Measurements from ENCODE around the gene GPR150.
"Not testable (repeated sequence)": the region's sequence is repeated elsewhere in the genome, so short reads cannot be mapped to it uniquely, and the experiment has no call there.

Gene GPR150

DNA sequence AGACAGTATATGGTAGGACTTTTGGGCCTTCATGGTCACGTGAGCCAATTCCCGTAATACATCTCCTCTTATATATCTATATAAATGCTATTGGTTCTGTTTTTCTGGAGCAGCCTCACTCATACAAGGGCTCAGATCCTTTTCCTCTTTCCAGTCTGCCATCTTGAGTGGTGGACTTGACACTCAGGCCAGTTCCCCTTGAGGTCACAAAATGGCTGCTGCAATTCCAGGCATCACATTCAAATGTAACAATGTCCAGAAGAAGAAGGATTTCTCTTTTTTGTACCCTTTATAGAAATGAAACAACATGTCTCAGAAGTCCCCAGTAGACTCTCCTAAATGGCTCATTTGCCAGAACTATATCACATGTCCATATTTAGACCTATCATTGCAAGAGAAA, 4.5 kb downstream of the GPR150 start:
- no peak for DNase-seq

DNA sequence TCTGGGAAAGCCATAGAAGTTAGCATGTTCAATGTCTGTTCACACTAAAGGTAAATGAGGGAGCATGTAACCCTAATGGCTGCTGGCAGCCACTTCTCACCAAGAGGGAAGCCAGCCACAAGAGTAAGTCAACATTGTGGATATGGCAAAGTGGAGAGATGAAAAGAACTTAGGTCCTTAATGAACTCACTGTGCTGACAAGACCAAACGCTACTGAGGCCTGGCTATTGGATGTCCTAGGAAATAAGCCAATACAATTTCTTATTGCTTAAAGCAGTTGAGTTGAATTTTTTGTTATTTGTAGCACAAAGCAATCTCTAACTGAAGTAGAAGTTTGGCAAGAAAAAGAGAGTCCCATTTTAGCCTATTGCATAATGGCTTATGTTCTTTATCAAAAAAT, 6.8 kb downstream of the GPR150 start:
- DNase-seq, result no peak

DNA sequence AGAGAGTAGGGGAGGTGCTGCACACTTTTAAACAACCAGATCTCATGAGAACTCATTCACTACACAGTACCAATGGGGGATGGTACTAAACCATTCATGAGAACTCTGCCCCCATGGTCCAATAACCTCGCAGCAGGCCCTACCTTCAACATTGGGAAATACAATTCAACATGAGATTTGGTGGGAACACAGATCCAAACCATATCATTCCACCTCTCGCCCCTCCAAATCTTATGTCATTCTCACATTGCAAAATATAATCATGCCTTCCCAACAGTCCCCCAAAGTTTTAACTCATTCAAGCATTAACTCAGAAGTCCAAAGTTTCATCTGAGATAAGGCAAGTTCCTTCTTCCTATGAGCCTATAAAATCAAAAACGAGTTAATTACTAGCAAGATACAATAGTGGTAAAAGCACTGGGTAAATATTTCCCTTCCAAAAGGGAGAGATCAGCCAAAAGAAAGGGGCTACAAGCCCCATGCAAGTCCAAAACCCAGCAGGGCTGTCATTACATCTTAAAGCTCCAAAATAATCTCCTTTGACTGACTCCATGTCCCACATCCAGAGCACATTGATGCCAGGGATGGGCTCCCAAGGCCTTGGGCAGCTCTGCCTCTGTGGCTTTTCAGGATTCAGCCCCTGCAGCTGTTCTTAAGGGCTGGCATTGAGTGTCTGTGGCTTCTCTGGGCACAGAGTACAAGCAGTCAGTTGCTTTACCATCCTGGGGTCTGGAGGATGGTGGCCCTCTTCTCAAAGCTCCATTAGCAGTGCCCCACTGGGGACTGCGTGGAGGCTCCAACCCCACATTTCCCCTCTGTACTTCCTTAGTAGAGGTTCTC, 8.3 kb downstream of the GPR150 start:
- no peak for DNase-seq

DNA sequence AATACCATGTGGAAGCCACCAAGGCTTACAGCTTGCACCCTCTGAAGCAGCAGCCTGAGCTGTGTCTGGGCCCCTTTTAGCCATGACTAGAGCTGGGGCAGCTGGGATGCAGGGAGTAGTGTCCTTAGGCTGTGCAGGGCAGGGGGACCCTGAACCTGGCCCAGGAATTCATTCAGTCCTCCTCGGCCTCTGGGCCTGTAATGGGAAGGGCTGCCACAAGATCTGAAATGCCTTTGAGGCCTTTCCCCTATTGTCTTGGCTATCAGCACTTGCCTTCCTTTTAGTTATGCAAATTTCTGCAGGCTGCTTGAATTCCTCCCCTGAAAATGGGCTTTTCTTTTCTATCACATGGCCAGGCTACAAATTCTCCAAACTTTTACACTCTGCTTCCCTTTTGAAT, 9.0 kb downstream of the GPR150 start:
- DNase-seq, result no peak

DNA sequence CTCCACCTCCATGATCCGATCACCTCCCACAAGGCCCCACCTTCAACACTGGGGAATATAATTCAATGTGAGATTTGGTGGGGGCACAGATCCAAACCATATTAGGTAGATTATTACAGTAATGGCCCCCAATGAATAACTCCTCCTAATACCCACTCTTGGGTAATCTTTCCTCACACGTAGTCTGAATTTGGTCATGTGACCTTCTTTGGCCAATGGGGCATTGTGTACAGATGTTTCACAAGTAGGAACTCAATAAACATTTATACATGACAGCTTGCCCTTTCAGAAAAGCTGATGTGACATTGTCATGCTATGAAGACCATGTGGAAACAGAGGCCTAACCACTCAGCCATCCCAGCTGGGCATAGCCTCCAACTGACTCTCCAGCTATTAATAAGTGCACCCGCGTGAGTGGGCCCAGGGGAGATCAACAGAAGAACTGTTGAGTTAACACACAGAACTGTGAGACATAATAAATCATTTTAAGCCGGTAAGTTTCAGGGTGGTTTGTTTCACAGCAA, 10.6 kb downstream of the GPR150 start:
- DNase-seq, result no peak

DNA sequence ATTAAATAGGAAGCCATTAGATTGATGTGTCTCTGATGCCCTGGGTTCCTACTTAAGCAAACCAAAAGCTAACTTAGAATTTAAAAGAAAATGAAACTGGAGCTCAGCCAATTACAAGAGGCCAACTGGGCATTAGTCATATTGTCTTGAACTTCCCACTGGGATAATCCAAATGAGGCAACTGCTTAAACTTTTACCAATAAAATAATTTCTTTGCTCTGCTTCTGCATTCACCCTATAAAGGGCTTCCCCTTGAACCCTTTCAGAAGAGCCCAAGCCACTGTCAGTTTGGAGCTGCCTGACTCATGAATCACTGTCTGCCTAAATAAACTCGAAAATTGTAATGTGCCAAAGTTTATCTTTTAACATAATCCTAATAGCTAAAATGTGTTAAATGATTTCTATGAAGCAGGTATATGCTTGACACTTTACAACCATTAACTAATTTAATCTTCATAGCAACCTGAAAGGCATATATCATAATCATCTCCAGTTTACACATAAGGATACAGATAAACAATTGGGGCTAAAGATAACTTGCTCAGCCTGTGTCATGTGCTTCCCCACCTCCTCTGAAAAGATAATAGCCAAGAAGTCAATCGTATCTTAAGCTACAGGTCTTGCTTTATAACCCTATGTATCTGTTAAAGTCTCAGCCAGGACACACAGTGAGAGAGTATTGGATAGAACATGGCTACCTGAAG, 11.5 kb downstream of the GPR150 start:
- no peak for DNase-seq

DNA sequence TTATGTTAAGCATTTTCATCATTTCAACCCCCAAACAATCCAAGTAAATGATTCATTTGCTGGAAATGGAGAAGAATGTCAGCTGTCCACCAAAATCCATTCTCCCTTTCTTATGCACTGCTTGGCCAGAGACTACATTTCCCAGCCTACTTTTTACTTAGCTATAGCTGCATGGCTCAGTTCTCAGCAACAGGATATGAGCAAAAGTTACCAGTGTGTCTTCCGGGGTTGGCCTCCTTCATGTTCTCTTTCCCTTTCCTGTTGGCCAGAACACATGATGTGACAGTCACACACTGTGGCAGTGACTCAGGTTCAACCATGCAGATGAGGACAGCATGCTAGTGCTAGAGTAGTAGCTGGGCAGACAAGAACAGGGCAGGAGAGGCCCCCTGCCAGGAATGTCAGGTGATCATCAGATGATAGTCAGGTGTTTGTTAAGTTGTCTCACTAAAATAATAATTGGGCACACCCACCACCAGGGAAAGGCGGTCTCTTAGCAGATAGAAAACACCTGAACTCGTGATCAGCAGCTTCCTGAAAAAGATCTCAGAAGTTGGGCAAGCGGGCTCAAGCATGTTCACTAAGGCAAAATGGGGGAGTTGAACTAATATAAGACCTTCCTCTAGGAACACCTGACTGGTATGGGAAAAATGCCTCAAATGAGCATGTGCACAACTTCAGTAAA, 12.2 kb downstream of the GPR150 start:
- DNase-seq, result peak; percentile 40 to 83 (median 67)

DNA sequence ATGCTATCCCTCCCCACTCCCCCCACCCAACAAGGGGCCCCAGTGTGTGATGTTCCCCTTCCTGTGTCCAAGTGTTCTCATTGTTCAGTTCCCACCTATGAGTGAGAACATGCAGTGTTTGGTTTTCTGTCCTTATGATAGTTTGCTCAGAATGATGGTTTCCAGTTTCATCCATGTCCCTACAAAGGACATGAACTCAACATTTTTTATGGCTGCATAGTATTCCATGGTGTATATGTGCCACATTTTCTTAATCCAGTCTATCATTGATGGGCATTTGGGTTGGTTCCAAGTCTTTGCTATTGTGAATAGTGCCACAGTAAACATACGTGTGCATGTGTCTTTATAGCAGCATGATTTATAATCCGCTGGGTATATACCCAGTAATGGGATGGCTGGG, 13.1 kb downstream of the GPR150 start:
- not testable (repeated sequence) for DNase-seq

DNA sequence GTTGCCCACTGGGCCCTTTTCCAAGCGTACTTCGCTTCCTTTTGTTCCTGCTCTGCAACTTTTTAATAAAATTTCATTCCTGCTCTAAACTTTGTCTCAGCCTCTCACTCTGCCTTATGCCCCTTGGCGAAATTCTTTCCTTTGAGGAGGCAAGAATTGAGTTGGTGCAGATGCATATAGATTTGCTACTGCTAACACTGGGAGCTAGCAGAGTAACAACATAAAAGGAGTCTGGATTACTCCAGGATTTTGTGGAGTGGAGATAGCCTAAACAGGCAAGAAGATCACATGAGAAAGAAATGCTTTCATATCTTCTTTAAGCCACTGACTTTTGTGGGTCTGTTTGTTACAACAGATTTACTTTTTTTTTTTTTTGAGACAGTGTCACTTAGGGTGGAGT, 13.8 kb downstream of the GPR150 start:
- no peak for DNase-seq

DNA sequence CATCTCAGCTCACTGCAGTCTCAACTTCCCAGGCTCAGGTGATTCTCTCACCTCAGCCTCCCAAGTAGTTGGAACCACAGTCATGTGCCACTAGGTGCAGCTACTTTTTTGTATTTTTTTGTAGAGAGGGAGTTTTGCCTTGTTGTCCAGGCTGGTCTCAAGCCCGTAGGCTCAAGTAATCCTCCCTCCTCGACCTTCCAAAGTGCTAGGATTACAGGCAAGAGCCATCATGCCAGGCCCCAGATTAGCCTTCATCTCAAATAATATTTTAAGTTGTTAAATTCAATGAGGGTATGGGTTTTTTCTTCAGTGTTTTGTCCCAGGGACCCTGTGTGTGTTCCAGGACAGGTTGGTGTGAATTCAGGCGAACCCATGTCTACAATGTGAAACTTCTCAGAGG, 14.2 kb downstream of the GPR150 start:
- peak in 1 of 6 experiments; percentile 1 for DNase-seq

DNA sequence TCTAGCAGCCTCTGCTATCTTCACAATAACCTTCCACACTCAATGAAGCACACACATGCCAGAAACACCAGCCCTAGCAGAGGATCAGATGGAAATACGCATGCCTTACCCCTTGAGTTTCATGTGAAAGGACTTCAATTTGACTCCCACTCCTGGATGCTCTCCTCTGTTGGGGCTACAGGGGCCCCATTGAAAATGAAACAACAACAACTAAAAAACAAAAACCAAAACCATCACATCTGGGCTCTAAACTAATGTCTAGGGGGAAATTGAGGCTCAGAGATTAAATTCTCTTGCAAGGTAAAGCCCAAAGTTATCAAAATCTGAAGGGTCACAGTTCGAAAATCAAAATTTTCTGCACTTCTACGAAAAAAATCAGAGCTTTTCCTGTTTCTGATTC, 18.7 kb downstream of the GPR150 start:
- DNase-seq, result no peak

DNA sequence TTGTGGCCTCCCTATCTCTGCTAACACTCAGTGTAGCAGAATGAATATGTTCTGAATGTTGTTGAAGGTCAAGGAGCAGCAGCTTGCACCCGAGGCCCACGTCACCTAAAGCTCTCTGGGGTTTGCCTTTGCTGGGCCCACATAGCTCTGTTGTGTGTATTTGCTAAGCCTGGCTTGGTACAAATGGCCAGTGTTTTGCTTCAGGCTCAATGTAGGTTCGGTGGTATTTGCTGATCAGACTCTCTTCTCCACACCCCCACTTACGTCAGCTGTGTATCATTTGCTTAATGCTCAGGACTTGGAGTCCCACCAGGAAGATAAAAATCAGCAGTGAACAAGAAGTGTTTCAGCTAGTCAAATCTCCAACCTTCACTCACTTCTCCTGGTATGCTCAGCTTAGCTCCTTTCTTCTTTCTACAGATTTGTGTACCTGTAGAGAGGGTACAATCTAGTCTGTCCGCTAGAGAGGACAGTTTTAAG, 21.9 kb downstream of the GPR150 start:
- DNase-seq, result no peak

DNA sequence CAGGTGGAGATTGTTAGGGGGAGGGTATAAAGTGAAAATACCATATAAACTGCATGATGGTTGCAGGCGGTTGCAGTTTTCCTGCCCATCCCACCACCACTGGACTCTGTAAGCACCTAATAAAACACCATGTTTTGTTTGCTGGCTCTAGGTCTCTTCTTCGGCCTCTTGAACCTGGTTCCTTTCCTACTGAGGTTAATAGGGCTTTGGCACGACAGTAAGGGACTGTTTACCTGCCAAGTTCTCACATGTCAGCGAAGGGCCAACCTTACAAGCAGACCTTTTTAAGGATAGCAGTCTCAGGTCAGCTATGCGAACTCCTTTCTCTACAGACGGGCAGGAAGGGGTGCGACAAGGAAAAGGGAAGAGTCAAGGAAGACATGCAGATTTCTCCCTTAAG, 23.3 kb downstream of the GPR150 start:
- DNase-seq, result no peak

DNA sequence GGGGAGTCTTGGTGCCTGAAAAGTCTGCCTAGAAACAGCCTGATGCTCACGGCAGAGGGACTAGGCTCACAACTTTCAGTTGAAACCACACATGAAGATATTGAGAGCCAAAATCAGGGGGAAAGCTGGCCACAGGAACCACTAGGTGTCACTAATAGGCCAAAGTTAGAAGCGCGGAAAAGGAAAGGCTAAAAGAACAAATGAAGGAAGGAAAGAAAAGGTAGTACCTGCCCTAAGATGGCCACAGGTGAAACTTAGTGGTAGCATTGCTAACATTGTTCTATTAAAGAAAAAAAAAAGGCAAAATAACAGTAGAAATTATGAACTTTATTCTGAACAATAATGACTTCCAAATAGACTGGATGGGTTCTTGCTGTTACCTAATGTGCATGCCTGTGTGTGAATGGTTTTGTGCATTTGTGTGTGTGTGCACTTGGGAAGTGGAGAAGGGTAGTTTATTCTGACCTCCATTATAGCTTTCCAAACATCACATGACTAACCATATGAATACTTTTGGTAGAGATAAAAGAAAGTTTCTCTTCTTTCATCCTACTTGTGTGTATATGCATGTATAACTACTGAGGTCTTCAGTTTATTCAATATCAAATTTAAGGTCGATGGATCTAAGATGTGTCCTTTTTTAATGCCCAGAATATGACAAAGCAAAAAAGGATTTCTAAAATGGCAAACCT, 24.6 kb downstream of the GPR150 start:
- peak in 5 of 6 experiments; percentile 2 to 42 (median 23) for DNase-seq

DNA sequence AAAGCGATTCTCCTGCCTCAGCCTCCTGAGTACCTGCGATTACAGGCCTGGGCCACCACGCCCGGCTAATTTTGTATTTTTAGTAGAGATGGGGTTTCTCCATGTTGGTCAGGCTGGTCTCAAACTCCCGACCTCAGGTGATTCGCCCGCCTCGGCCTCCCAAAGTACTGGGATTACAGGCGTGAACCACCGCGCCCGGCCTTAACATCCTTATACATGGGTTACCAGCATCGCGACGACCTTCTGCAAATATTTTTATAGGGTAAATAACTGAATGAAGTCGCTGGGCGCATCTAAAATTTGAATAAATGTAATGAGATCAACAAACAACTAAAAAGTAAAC, 26.3 kb downstream of the GPR150 start:
- DNase-seq, result not testable (repeated sequence)

DNA sequence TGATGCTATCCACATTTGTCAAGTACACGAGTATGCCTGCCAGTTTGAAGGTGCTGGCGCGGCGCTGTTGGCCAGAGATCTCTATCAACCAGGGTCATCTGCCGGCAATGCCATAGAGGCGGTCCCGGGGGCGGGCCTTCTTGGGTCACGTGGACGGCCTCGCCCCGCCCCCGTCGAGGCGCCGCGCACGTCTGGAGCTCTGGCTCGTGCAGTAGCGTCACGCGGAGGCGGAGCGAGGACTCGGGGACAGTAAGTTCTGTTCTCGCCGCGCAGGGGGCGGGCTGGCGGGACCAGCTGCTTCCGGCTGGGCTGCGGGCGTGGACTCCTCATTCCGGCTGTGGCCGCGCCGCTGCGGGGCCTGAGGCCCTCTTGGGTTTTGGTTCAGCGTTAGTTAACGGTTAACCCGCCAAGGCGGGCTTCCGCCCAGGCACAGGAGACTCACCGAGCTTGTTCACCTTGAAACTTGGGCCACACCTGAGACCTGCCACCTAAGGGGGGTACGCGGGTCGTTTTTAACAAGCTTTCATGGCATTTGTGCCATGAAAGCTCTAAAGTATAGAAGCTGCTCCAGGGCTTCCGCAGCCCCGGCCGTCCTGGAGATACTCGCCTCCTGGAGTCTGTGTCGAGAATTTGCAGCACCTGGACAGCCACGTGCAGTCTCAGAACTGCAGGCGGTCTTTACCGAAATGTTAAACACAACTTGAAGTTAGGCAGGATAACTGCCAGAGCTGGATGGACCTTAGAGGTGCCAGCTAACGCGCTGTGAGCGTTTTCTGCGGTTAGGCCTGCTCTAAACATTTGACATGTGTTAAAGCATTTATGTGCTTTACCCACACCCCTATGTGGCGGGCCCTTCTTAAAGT, 26.9 kb downstream of the GPR150 start, which contains the start of gene RFESD:
RFESD (plus strand) TSS at position 209 of the 863 bp plus-strand sequence. CDS start 5,495 bp downstream, outside the sequence.
- DNase-seq, result peak; percentile 81 to 93 (median 88)

DNA sequence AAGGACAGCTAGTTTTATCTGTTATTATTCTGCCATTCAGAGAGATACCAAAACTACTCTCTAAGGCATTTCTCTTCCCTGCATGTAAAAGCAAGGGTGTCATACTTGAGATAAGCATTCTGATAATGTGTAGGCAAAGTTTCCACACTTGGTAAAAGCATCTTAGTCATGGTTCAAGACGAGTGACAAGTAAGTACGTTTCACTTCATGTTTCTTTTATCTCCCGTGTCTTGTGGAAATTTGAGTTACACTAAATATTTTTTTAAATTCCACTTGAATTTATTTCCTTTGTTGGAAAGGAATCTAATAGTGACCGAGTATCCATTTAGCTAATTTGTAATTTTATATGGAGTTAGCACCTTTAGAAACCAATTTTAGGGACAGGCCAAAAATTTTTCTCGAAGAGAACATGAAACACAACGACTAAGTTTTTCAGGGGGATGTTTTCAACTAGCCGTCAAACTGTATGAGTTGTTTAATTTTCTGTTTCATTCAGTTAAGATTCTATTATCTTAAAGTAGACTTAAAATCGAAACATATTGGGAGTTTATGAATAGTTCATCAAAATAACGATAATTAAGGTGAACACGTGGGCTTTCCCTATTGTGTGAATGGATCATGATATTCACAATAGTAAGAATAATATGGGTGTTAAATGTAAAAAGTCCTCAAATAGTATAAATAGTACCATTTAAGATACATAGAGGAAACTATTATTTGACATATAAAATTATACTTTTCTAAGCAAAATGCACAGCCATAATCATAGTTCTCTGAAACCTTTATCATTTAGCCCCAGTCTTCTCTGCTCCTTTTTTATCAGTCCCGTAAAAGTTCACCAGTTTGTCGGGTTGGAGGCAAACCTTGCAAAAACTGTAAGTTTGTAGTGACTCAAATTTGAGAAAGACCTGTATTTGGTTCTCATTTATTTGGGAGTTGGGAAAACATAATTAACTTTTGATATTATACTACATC, 28.3 kb downstream of the GPR150 start:
- no peak for DNase-seq

DNA sequence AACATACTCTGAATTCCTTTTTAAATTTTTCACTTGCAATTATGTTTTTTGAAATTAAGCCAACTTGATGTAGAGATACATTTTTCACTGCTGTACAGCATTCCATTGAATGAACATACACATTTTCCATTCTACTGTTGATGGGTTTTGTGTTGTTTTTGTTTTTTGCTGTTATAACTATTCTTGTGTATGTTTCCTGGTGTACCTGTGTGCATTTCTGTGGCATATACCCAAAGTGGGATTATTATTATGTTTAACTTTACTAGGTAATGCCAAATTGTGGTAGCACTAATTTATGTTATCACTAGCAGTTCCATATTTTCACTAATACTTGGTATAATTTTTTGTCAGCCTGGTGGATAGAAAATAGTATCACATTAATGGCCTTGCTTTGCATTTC, 29.4 kb downstream of the GPR150 start:
- DNase-seq, result no peak

DNA sequence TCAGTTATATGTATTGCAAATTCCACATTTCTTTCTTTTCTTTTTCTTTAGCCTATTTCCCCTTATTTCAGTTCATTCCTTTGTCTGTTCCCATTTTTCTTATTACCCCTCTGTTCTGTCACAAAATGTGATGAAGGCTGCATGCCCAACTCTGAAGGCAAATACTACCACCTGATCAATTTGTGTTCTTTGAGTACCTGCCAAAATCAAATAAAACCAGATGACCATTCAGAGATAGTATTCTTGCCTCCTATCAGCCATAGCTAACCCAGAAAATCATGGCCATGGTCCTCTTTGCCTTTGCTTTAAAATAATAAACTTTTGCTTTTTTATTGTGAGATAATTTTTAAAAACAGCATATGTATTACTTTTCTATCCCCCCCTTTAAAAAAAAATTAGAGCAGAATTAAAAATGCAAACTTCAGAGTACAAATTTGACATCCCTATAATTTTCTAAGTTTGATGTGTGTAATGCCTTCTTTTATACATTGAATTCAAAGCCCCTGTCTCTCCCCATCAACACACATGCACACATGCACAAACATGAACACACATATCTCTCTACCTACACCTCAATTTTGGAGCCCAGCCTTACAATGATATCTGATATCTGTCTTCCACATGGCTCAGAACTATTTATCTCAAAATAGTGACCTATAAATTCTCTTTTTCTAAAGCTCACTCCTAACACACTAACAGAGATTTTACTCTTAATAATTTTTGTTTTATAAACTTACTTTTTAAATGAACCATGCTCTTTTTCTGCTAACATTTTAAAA, 30.1 kb downstream of the GPR150 start:
- no peak for DNase-seq

DNA sequence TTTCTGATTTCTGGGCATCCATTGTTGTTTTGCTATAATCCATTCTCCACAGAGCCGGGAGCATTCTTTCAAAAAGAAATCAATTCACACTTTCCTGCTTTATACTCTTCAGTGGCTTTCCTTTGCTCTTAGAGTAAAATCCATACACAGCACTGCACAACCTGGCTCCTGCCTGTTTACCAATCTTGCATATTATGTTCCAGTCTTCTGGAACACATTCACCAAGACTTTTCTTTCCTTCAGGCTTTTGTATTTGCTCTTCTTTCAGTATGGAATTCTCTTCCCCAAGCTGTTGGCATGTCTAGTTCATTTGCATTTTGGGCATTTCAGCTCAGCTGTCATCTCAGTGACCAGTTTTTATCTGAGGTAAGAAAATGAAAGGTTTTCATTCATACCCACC, 33.0 kb downstream of the GPR150 start:
- no peak for DNase-seq

Data from stimulated activated naive CD4-positive, alpha-beta T cell (primary cell).